Measurements from ENCODE around the gene ODC1.

- TF ChIP-seq CTCF (IDR thresholded peaks at IDR 0.05 in 8 of 11, conservative IDR thresholded peaks at IDR 0.05 in 3 of 11) (no peak), POLR2AphosphoS5 (IDR thresholded peaks at IDR 0.05) (no peak), POLR2A (IDR thresholded peaks at IDR 0.05) (no peak)
Observed at GRCh38 chr2:10452312-10452711, 4.2 kb upstream of the ODC1 start.

Measured in spleen (tissue), 7 donors.